ENCODE data around the gene MAPKBP1.

Gene MAPKBP1

GRCh38 chr15:41791547-41791937 lies 17.3 kb downstream of the MAPKBP1 start:
- TF ChIP-seq ZNF274 (IDR thresholded peaks at IDR 0.05; ENCODE audit: low read depth, low read length), result no peak
- H3K4me3 ChIP-seq (ENCODE audit: low read length), result no peak overlapping the region; the same call in 1 of the 2 replicates

- no peak overlapping the region for H3K4me3 ChIP-seq (ENCODE audit: low read length)
- no peak for TF ChIP-seq ZNF274 (IDR thresholded peaks at IDR 0.05; ENCODE audit: low read depth, low read length)
These were observed 17.8 kb downstream of the MAPKBP1 start for GRCh38 chr15:41792000-41792637.

- TF ChIP-seq ZNF274 (IDR thresholded peaks at IDR 0.05; ENCODE audit: low read depth, low read length), result no peak
- H3K4me3 ChIP-seq (ENCODE audit: low read length), result no peak overlapping the region
These were observed 19.8 kb downstream of the MAPKBP1 start for GRCh38 chr15:41794081-41794480.

GRCh38 chr15:41795996-41796856 lies 21.9 kb downstream of the MAPKBP1 start:
- TF ChIP-seq ZNF274 (IDR thresholded peaks at IDR 0.05; ENCODE audit: low read depth, low read length), result no peak
- no peak overlapping the region for H3K4me3 ChIP-seq (ENCODE audit: low read length)

GRCh38 chr15:41797201-41797944 lies 23.1 kb downstream of the MAPKBP1 start:
- no peak for TF ChIP-seq ZNF274 (IDR thresholded peaks at IDR 0.05; ENCODE audit: low read depth, low read length)
- no peak overlapping the region; the same call in 1 of the 2 replicates for H3K4me3 ChIP-seq (ENCODE audit: low read length)

- TF ChIP-seq ZNF274 (IDR thresholded peaks at IDR 0.05; ENCODE audit: low read depth, low read length), result no peak
- H3K4me3 ChIP-seq (ENCODE audit: low read length), result peak overlapping the region; percentile 7; the same call in 1 of the 2 replicates
These were observed 24.6 kb downstream of the MAPKBP1 start for GRCh38 chr15:41798607-41799487.

- TF ChIP-seq ZNF274 (IDR thresholded peaks at IDR 0.05; ENCODE audit: low read depth, low read length), result no peak
- peak overlapping the region; percentile 17; the same call in 1 of the 2 replicates for H3K4me3 ChIP-seq (ENCODE audit: low read length)
These were observed 25.2 kb downstream of the MAPKBP1 start for GRCh38 chr15:41799488-41799805.

- no peak overlapping the region for H3K4me3 ChIP-seq (ENCODE audit: low read length)
- no peak for TF ChIP-seq ZNF274 (IDR thresholded peaks at IDR 0.05; ENCODE audit: low read depth, low read length)
These were observed 26.9 kb downstream of the MAPKBP1 start for GRCh38 chr15:41801185-41801584.

- no peak overlapping the region for H3K4me3 ChIP-seq (ENCODE audit: low read length)
- no peak for TF ChIP-seq ZNF274 (IDR thresholded peaks at IDR 0.05; ENCODE audit: low read depth, low read length)
These were observed 27.7 kb downstream of the MAPKBP1 start for GRCh38 chr15:41801850-41802455.

- H3K4me3 ChIP-seq (ENCODE audit: low read length), result no peak overlapping the region
- TF ChIP-seq ZNF274 (IDR thresholded peaks at IDR 0.05; ENCODE audit: low read depth, low read length), result no peak
These were observed 30.1 kb downstream of the MAPKBP1 start for GRCh38 chr15:41804361-41804760.

- TF ChIP-seq ZNF274 (IDR thresholded peaks at IDR 0.05; ENCODE audit: low read depth, low read length), result no peak
- H3K4me3 ChIP-seq (ENCODE audit: low read length), result no peak overlapping the region
These were observed 30.8 kb downstream of the MAPKBP1 start for GRCh38 chr15:41804916-41805666.

- no peak for TF ChIP-seq ZNF274 (IDR thresholded peaks at IDR 0.05; ENCODE audit: low read depth, low read length)
- no peak overlapping the region for H3K4me3 ChIP-seq (ENCODE audit: low read length)
These were observed 31.4 kb downstream of the MAPKBP1 start for GRCh38 chr15:41805711-41806110.
